Neural progenitor cell (in vitro differentiated cells): Measurements from ENCODE around the gene CLMP. TPM values are rescaled to one million over a fixed set of nuclear protein-coding genes. Genes with fewer than 3 reads are reported as not detected.
A peak's percentile ranks its signal among the peaks of the same experiment; 100 is the strongest.

Experiments
- DNase-seq: peaks from one replicate; pipeline ENCODE4 v3.0.0-alpha.2; 2016; ENCODE audit warnings: low spot score
- H2AFZ ChIP-seq: fragments of 200-600 bp; sonication (generic); replicated peaks from 2 replicates; pipeline ENCODE4 v1.6.1; 2016; ENCODE audit warnings: antibody characterized with exemption
- H3F3A ChIP-seq: fragments of 200-600 bp; sonication (generic); 2 replicates; pipeline ENCODE4 v1.6.1; 2016; ENCODE audit warnings: antibody characterized with exemption, low read depth
- H3K27ac ChIP-seq: fragments of 200-600 bp; sonication (generic); 2 replicates; pipeline ENCODE4 v1.5.1; 2016; ENCODE audit warnings: mild to moderate bottlenecking
- H3K27me3 ChIP-seq: fragments of 200-600 bp; sonication (generic); 2 replicates; pipeline ENCODE4 v1.6.1; 2016; ENCODE audit warnings: mild to moderate bottlenecking, moderate library complexity
- H3K36me3 ChIP-seq: fragments of 200-600 bp; sonication (generic); 2 replicates; pipeline ENCODE4 v1.5.1; 2016
- H3K4me1 ChIP-seq: fragments of 200-600 bp; sonication (generic); 2 replicates; pipeline ENCODE4 v1.6.1; 2016; ENCODE audit warnings: mixed run types
- H3K4me2 ChIP-seq: fragments of 200-600 bp; sonication (generic); 2 replicates; pipeline ENCODE4 v1.6.1; 2016
- H3K4me3 ChIP-seq: fragments of 200-600 bp; sonication (generic); 2 replicates; pipeline ENCODE4 v1.5.1; 2016
- H3K79me2 ChIP-seq: fragments of 200-600 bp; sonication (generic); 2 replicates; pipeline ENCODE4 v1.6.1; 2016; ENCODE audit warnings: low read depth
- H3K9ac ChIP-seq: fragments of 200-600 bp; sonication (generic); 2 replicates; pipeline ENCODE4 v1.6.1; 2016
- H3K9me3 ChIP-seq: fragments of 200-600 bp; sonication (generic); 2 replicates; pipeline ENCODE4 v1.5.1; 2016; ENCODE audit warnings: low read depth
- H4K20me1 ChIP-seq: fragments of 200-600 bp; sonication (generic); 2 replicates; pipeline ENCODE4 v1.6.1; 2016; ENCODE audit warnings: low read depth
- H3K27ac Mint-ChIP-seq: 3 replicates; pipeline ENCODE4 v1.8.0; 2021; ENCODE audit warnings: mixed read lengths
- H3K27me3 Mint-ChIP-seq: 2 replicates; pipeline ENCODE4 v1.8.0; 2022; ENCODE audit warnings: low read depth, mild to moderate bottlenecking, inconsistent platforms, moderate library complexity, mixed read lengths; ENCODE audit not compliant: insufficient read depth
- H3K36me3 Mint-ChIP-seq: 3 replicates; pipeline ENCODE4 v1.8.0; 2021; ENCODE audit warnings: mixed read lengths
- H3K4me1 Mint-ChIP-seq: 3 replicates; pipeline ENCODE4 v1.8.0; 2021; ENCODE audit warnings: mixed read lengths
- H3K4me3 Mint-ChIP-seq: 3 replicates; pipeline ENCODE4 v1.8.0; 2021; ENCODE audit warnings: mild to moderate bottlenecking, moderate library complexity, mixed read lengths
- H3K9me3 Mint-ChIP-seq: 3 replicates; pipeline ENCODE4 v1.8.0; 2020; ENCODE audit warnings: mixed read lengths
- CTCF ChIP-seq: fragments of 200-600 bp; sonication (generic); IDR thresholded peaks from 2 replicates; pipeline ENCODE4 v1.5.1; 2017; ENCODE audit warnings: antibody characterized with exemption, mild to moderate bottlenecking
- EZH2 ChIP-seq: fragments of 200-600 bp; sonication (generic); IDR thresholded peaks from 2 replicates; pipeline ENCODE4 v1.6.1; 2017; ENCODE audit warnings: antibody characterized with exemption, mild to moderate bottlenecking, moderate library complexity
- EZH2phosphoT487 ChIP-seq: fragments of 200-600 bp; sonication (generic); IDR thresholded peaks from 2 replicates; pipeline ENCODE4 v1.6.1; 2017; ENCODE audit warnings: antibody characterized with exemption
- total RNA-seq: library from RNA; depleted of rRNA; stranded (reverse); fragments of >200 nt; gene quantifications from 2 replicates; pipeline ENCODE4 v1.2.3, GENCODE V29; 2015; ENCODE audit warnings: low replicate concordance

CLMP gene
- total RNA-seq, 1 donor from 2014 or later, result 10.7 TPM

- peaks cover 37% of the 10 kb centered on the region for H3K4me1 ChIP-seq
- H3K9ac ChIP-seq, result no peak overlapping the region
- no peak overlapping the region for H3K4me3 Mint-ChIP-seq
- no peak overlapping the region for H3K27ac ChIP-seq
- H3K27me3 Mint-ChIP-seq, result peaks cover 4% of the 10 kb centered on the region
- H3K79me2 ChIP-seq, result no peaks in the 10 kb centered on the region
- H3K36me3 Mint-ChIP-seq, result no peaks in the 10 kb centered on the region
- H4K20me1 ChIP-seq, result no peaks in the 10 kb centered on the region
- no peak for TF ChIP-seq EZH2
- TF ChIP-seq EZH2phosphoT487, result no peak
- no peak for TF ChIP-seq CTCF
- H3K4me2 ChIP-seq, result no peak overlapping the region
- no peaks in the 10 kb centered on the region for H3K9me3 ChIP-seq
- H3F3A ChIP-seq, result peaks cover 30% of the 10 kb centered on the region
- no peak overlapping the region for H3K4me3 ChIP-seq
- H3K27ac Mint-ChIP-seq, result peak overlapping the region; percentile 68
- no peaks in the 10 kb centered on the region for H3K27me3 ChIP-seq
- peaks cover 4% of the 10 kb centered on the region for H3K9me3 Mint-ChIP-seq
- H3K36me3 ChIP-seq, result no peaks in the 10 kb centered on the region
- peak; percentile 37 for DNase-seq
- no peak overlapping the region for H2AFZ ChIP-seq
- H3K4me1 Mint-ChIP-seq, result peaks cover 80% of the 10 kb centered on the region
These were observed 9.7 kb downstream of the CLMP start for GRCh38 chr11:123185326-123185725.

GRCh38 chr11:123184531-123184930, 10.5 kb downstream of the CLMP start:
- Mint-ChIP-seq H3K27me3 (peaks cover 4% of the 10 kb centered on the region), H3K9me3 (peaks cover 4% of the 10 kb centered on the region), H3K36me3 (no peaks in the 10 kb centered on the region), H3K4me3 (peak overlapping the region; percentile 25), H3K4me1 (peaks cover 78% of the 10 kb centered on the region), H3K27ac (peak overlapping the region; percentile 68)
- no peaks in the 10 kb centered on the region for H3K36me3 ChIP-seq
- H3K4me2 ChIP-seq, result no peak overlapping the region
- no peak overlapping the region for H3K27ac ChIP-seq
- TF ChIP-seq CTCF (no peak), EZH2 (no peak), EZH2phosphoT487 (no peak)
- H3K4me1 ChIP-seq, result peaks cover 37% of the 10 kb centered on the region
- H2AFZ ChIP-seq, result no peak overlapping the region
- no peaks in the 10 kb centered on the region for H4K20me1 ChIP-seq
- no peaks in the 10 kb centered on the region for H3K27me3 ChIP-seq
- DNase-seq, result no peak
- H3K79me2 ChIP-seq, result no peaks in the 10 kb centered on the region
- peaks cover 30% of the 10 kb centered on the region for H3F3A ChIP-seq
- no peaks in the 10 kb centered on the region for H3K9me3 ChIP-seq
- no peak overlapping the region for H3K9ac ChIP-seq
- H3K4me3 ChIP-seq, result no peak overlapping the region

GRCh38 chr11:123183391-123184099, 11.5 kb downstream of the CLMP start:
- Histone ChIP-seq H3K4me1 (peaks cover 30% of the 10 kb centered on the region), H3F3A (peaks cover 21% of the 10 kb centered on the region), H3K4me3 (no peak overlapping the region), H3K4me2 (no peak overlapping the region), H3K9ac (no peak overlapping the region), H2AFZ (no peak overlapping the region), H3K27ac (no peak overlapping the region), H4K20me1 (no peaks in the 10 kb centered on the region), H3K36me3 (no peaks in the 10 kb centered on the region), H3K79me2 (no peaks in the 10 kb centered on the region), H3K9me3 (no peaks in the 10 kb centered on the region), H3K27me3 (no peaks in the 10 kb centered on the region)
- Mint-ChIP-seq H3K9me3 (peaks cover 4% of the 10 kb centered on the region), H3K27me3 (peaks cover 4% of the 10 kb centered on the region), H3K4me1 (peaks cover 74% of the 10 kb centered on the region), H3K36me3 (peaks cover 3% of the 10 kb centered on the region), H3K4me3 (no peak overlapping the region), H3K27ac (no peak overlapping the region)
- DNase-seq, result no peak
- TF ChIP-seq EZH2phosphoT487, result no peak
- TF ChIP-seq CTCF, result no peak
- TF ChIP-seq EZH2, result no peak
